ENCODE measurements around the gene TBC1D9B.

The TBC1D9B gene

GRCh38 chr5:179816796-179817469 lies 90.8 kb downstream of the TBC1D9B start:
- POLR2A ChIA-PET = no interaction called here
- no peak for DNase-seq (ENCODE audit: extremely low spot score)
- TF ChIP-seq SP1 (IDR thresholded peaks at IDR 0.05) (no peak), ARNT (IDR thresholded peaks at IDR 0.05) (no peak), FOXM1 (IDR thresholded peaks at IDR 0.05; ENCODE audit: borderline replicate concordance) (no peak), SUZ12 (IDR thresholded peaks at IDR 0.05) (no peak), CTBP1 (IDR thresholded peaks at IDR 0.05; ENCODE audit: borderline replicate concordance) (no peak), HDGF (IDR thresholded peaks at IDR 0.05; ENCODE audit: borderline replicate concordance) (no peak), TARDBP (IDR thresholded peaks at IDR 0.05) (no peak), PKNOX1 (IDR thresholded peaks at IDR 0.05) (no peak), FOXA1 (IDR thresholded peaks at IDR 0.05) (no peak), L3MBTL2 (conservative IDR thresholded peaks at IDR 0.05) (no peak), LEF1 (IDR thresholded peaks at IDR 0.05; ENCODE audit: borderline replicate concordance) (no peak)
- CTCF ChIA-PET = no interaction called here

GRCh38 chr5:179816401-179816795 lies 91.3 kb downstream of the TBC1D9B start:
- CTCF ChIA-PET = no interaction called here
- DNase-seq (ENCODE audit: extremely low spot score) = no peak
- TF ChIP-seq TARDBP (IDR thresholded peaks at IDR 0.05) = no peak
- no peak for TF ChIP-seq PKNOX1 (IDR thresholded peaks at IDR 0.05)
- no peak for TF ChIP-seq NFRKB (IDR thresholded peaks at IDR 0.05)
- TF ChIP-seq LEF1 (IDR thresholded peaks at IDR 0.05; ENCODE audit: borderline replicate concordance) = no peak
- no peak for TF ChIP-seq ARNT (IDR thresholded peaks at IDR 0.05)
- POLR2A ChIA-PET = no interaction called here

GRCh38 chr5:179815491-179816249 lies 92.0 kb downstream of the TBC1D9B start:
- CTCF ChIA-PET = no interaction called here
- DNase-seq (ENCODE audit: extremely low spot score) = no peak
- POLR2A ChIA-PET = no interaction called here
- TF ChIP-seq NFRKB (IDR thresholded peaks at IDR 0.05) (no peak), ARNT (IDR thresholded peaks at IDR 0.05) (no peak), SUZ12 (IDR thresholded peaks at IDR 0.05) (no peak), HDGF (IDR thresholded peaks at IDR 0.05; ENCODE audit: borderline replicate concordance) (no peak), BHLHE40 (IDR thresholded peaks at IDR 0.05; ENCODE audit: borderline replicate concordance) (no peak), CTBP1 (IDR thresholded peaks at IDR 0.05; ENCODE audit: borderline replicate concordance) (no peak), FOXA1 (IDR thresholded peaks at IDR 0.05) (no peak), ZNF384 (IDR thresholded peaks at IDR 0.05) (no peak), LEF1 (IDR thresholded peaks at IDR 0.05; ENCODE audit: borderline replicate concordance) (no peak), L3MBTL2 (conservative IDR thresholded peaks at IDR 0.05) (no peak), ELF4 (IDR thresholded peaks at IDR 0.05) (no peak), PKNOX1 (IDR thresholded peaks at IDR 0.05) (no peak), SP1 (IDR thresholded peaks at IDR 0.05) (no peak), FOXM1 (IDR thresholded peaks at IDR 0.05; ENCODE audit: borderline replicate concordance) (no peak), TARDBP (IDR thresholded peaks at IDR 0.05) (no peak)

- TF ChIP-seq ARNT (IDR thresholded peaks at IDR 0.05) (no peak), CTBP1 (IDR thresholded peaks at IDR 0.05; ENCODE audit: borderline replicate concordance) (no peak), HDGF (IDR thresholded peaks at IDR 0.05; ENCODE audit: borderline replicate concordance) (no peak), FOXA1 (IDR thresholded peaks at IDR 0.05) (no peak), BHLHE40 (IDR thresholded peaks at IDR 0.05; ENCODE audit: borderline replicate concordance) (no peak), PKNOX1 (IDR thresholded peaks at IDR 0.05) (no peak), ELF4 (IDR thresholded peaks at IDR 0.05) (no peak), SUZ12 (IDR thresholded peaks at IDR 0.05) (no peak), L3MBTL2 (conservative IDR thresholded peaks at IDR 0.05) (no peak), SP1 (IDR thresholded peaks at IDR 0.05) (no peak), FOXM1 (IDR thresholded peaks at IDR 0.05; ENCODE audit: borderline replicate concordance) (no peak), ZNF384 (IDR thresholded peaks at IDR 0.05) (no peak), NFRKB (IDR thresholded peaks at IDR 0.05) (no peak), LEF1 (IDR thresholded peaks at IDR 0.05; ENCODE audit: borderline replicate concordance) (no peak), TARDBP (IDR thresholded peaks at IDR 0.05) (no peak), FOXK2 (IDR thresholded peaks at IDR 0.05) (no peak)
- ChIA-PET POLR2A (interaction anchor here (0.6 kb wide), 1 partner anchor 18 kb away, joined by 3 read pairs; no protein-coding TSS in a partner anchor), CTCF (interaction anchor here (0.7 kb wide), 1 partner anchor 54 kb away, joined by 3 read pairs; no protein-coding TSS in a partner anchor)
- no peak for DNase-seq (ENCODE audit: extremely low spot score)
These were observed 93.6 kb downstream of the TBC1D9B start for GRCh38 chr5:179814090-179814489.

GRCh38 chr5:179812997-179813607 lies 94.6 kb downstream of the TBC1D9B start:
- POLR2A ChIA-PET = interaction anchor here (1.2 kb wide), 1 partner anchor 11 kb away, joined by 3 read pairs; no protein-coding TSS in a partner anchor
- DNase-seq (ENCODE audit: extremely low spot score) = no peak
- CTCF ChIA-PET = interaction anchor here (0.7 kb wide), 1 partner anchor 55 kb away, joined by 3 read pairs; no protein-coding TSS in a partner anchor
- TF ChIP-seq L3MBTL2 (conservative IDR thresholded peaks at IDR 0.05) (no peak), NFRKB (IDR thresholded peaks at IDR 0.05) (no peak), ARNT (IDR thresholded peaks at IDR 0.05) (no peak), LEF1 (IDR thresholded peaks at IDR 0.05; ENCODE audit: borderline replicate concordance) (no peak), BHLHE40 (IDR thresholded peaks at IDR 0.05; ENCODE audit: borderline replicate concordance) (no peak), ELF4 (IDR thresholded peaks at IDR 0.05) (no peak), FOXA1 (IDR thresholded peaks at IDR 0.05) (no peak), CTBP1 (IDR thresholded peaks at IDR 0.05; ENCODE audit: borderline replicate concordance) (no peak), FOXK2 (IDR thresholded peaks at IDR 0.05) (no peak), SUZ12 (IDR thresholded peaks at IDR 0.05) (no peak), SP1 (IDR thresholded peaks at IDR 0.05) (no peak), ZNF384 (IDR thresholded peaks at IDR 0.05) (no peak), HDGF (IDR thresholded peaks at IDR 0.05; ENCODE audit: borderline replicate concordance) (no peak), PKNOX1 (IDR thresholded peaks at IDR 0.05) (no peak), TARDBP (IDR thresholded peaks at IDR 0.05) (no peak), FOXM1 (IDR thresholded peaks at IDR 0.05; ENCODE audit: borderline replicate concordance) (no peak)

All from HEK293T (cell line).